B cell (primary cell): Measurements from ENCODE around the gene SAA4. TPM values are rescaled to one million over a fixed set of nuclear protein-coding genes. Genes with fewer than 3 reads are reported as not detected.

ENCODE experiments used
- ATAC-seq: fragments of 200-7000 bp; cut with Tn5 transposase; one replicate; pipeline ENCODE4 v1.10.0; 2021; ENCODE audit warnings: low read depth, mild to moderate bottlenecking, moderate number of reproducible peaks, moderate library complexity
- CTCF ChIA-PET: fragments of 350-600 bp; sonication (Branson Sonifier 250); formaldehyde crosslinking; loops from one replicate; lab custom pipeline; 2021; ENCODE audit warnings: antibody characterized with exemption, inconsistent platforms; lab: Charles Lee
- POLR2A ChIA-PET: fragments of 350-600 bp; sonication (Branson Sonifier 250); formaldehyde crosslinking; loops from one replicate; lab custom pipeline; 2021; ENCODE audit warnings: antibody characterized with exemption; lab: Charles Lee
- DNase-seq: peaks from one replicate; pipeline ENCODE4 v3.0.0; 2013
- H2AFZ ChIP-seq: 2 replicates; pipeline ENCODE4 v1.6.1; 2012; ENCODE audit warnings: mild to moderate bottlenecking, low read depth, low read length; ENCODE audit not compliant: insufficient read depth, poor library complexity, severe bottlenecking
- H3K27ac ChIP-seq, 2 donors: 1 replicate in 1 of 2; 2 replicates in 1 of 2; pipeline ENCODE4 v1.5.1; 2012 to 2013; ENCODE audit warnings: low read length in 2 of 2, mild to moderate bottlenecking in 2 of 2, moderate library complexity in 1 of 2
- H3K27me3 ChIP-seq, 4 experiments: fragments of 200-600 bp in 1 of 4; sonication (generic) in 1 of 4; replicated peaks in 1 of 4; 1 replicate in 2 of 4; 2 replicates in 2 of 4; pipeline versions ENCODE4 v1.6.1 to v1.7.0; 2013 to 2016; ENCODE audit warnings: low read length in 3 of 4, mild to moderate bottlenecking in 2 of 4, mixed read lengths in 1 of 4, moderate library complexity in 1 of 4; ENCODE audit not compliant: insufficient read depth in 4 of 4, control insufficient read depth in 3 of 4; ENCODE audit errors: control extremely low read depth in 1 of 4
- H3K36me3 ChIP-seq, 2 experiments: replicated peaks in 1 of 2; 1 replicate in 1 of 2; 2 replicates in 1 of 2; pipeline versions ENCODE4 v1.6.1 to v1.7.1; 2013; ENCODE audit warnings: low read length in 1 of 2; ENCODE audit not compliant: insufficient read depth in 2 of 2, control insufficient read depth in 1 of 2; ENCODE audit errors: control extremely low read depth in 1 of 2, extremely low read depth in 1 of 2
- H3K4me1 ChIP-seq, 2 donors: fragments of 200-600 bp in 1 of 2; sonication (generic) in 1 of 2; 1 replicate in 1 of 2; 2 replicates in 1 of 2; pipeline versions ENCODE4 v1.5.1 to v1.6.1; 2013 to 2017; ENCODE audit warnings: low read length in 2 of 2; ENCODE audit not compliant: control insufficient read depth in 2 of 2, insufficient read depth in 2 of 2
- H3K4me2 ChIP-seq: replicated peaks from 2 replicates; pipeline ENCODE3; 2012; ENCODE audit warnings: mild to moderate bottlenecking, low read depth, low read length; ENCODE audit not compliant: poor library complexity, severe bottlenecking
- H3K4me3 ChIP-seq, 5 experiments: fragments of 200-600 bp in 1 of 5; sonication (generic) in 1 of 5; 1 replicate in 3 of 5; 2 replicates in 2 of 5; pipeline versions ENCODE4 v1.5.1 to v1.7.0; 2011 to 2016; ENCODE audit warnings: low read length in 4 of 5, mild to moderate bottlenecking in 4 of 5, low read depth in 2 of 5, control low read depth in 1 of 5, moderate library complexity in 1 of 5; ENCODE audit not compliant: insufficient read depth in 1 of 5; ENCODE audit errors: control extremely low read depth in 1 of 5, extremely low read depth in 1 of 5
- H3K79me2 ChIP-seq: fragments of 200-600 bp; sonication (generic); one replicate; pipeline ENCODE4 v1.6.0; 2016; ENCODE audit warnings: low read length; ENCODE audit not compliant: control insufficient read depth, insufficient read depth
- H3K9ac ChIP-seq: fragments of 200-600 bp; sonication (generic); 2 replicates; pipeline ENCODE4 v1.6.1; 2017; ENCODE audit warnings: mild to moderate bottlenecking, low read length, moderate library complexity
- H3K9me3 ChIP-seq, 3 donors: one replicate each; pipeline versions ENCODE4 v1.6.1 to v1.7.1; 2013; ENCODE audit warnings: low read length in 2 of 3; ENCODE audit not compliant: control insufficient read depth in 2 of 3, insufficient read depth in 1 of 3; ENCODE audit errors: control extremely low read depth in 1 of 3
- H4K20me1 ChIP-seq: 2 replicates; pipeline ENCODE4 v1.6.0; 2012; ENCODE audit warnings: mild to moderate bottlenecking, low read length; ENCODE audit not compliant: insufficient read depth, control insufficient read depth, poor library complexity, severe bottlenecking
- H3K27ac Mint-ChIP-seq: one replicate; pipeline ENCODE4 v1.8.0; 2021; ENCODE audit warnings: mixed read lengths
- H3K27me3 Mint-ChIP-seq: one replicate; pipeline ENCODE4 v1.8.0; 2021; ENCODE audit warnings: mixed read lengths
- H3K4me1 Mint-ChIP-seq: one replicate; pipeline ENCODE4 v1.8.0; 2021; ENCODE audit warnings: mixed read lengths
- H3K4me3 Mint-ChIP-seq: one replicate; pipeline ENCODE4 v1.8.0; 2021; ENCODE audit warnings: mixed read lengths
- H3K9me3 Mint-ChIP-seq: one replicate; pipeline ENCODE4 v1.8.0; 2022; ENCODE audit warnings: mixed read lengths; ENCODE audit not compliant: insufficient read depth
- EZH2 ChIP-seq: IDR thresholded peaks from 2 replicates; pipeline ENCODE4 v1.6.1; 2012; ENCODE audit warnings: borderline replicate concordance, low read depth, mild to moderate bottlenecking, moderate library complexity, low read length; ENCODE audit not compliant: insufficient read depth, poor library complexity, severe bottlenecking
- WGBS: methylation state at CpG from one replicate; pipeline ENCODE4 v1.1.5; 2013; ENCODE audit warnings: missing lambda C conversion rate; ENCODE audit not compliant: insufficient coverage; 5-methylcytosine and 5-hydroxymethylcytosine counted together
- intact Hi-C: fragments of 100-400 bp; cut with micrococcal nuclease; formaldehyde crosslinking; loops from one replicate; pipeline ENCODE4 v1.10.0; 2022
- polyA plus RNA-seq: library from polyadenylated mRNA; depleted of rRNA; stranded (reverse); fragments of >200 nt; gene quantifications from 2 replicates; pipeline ENCODE4 v1.2.3, GENCODE V29; 2012
- total RNA-seq, 2 donors: library from RNA; stranded (reverse); fragments of 120-200 nt in 1 of 2; gene quantifications; 1 replicate in 1 of 2; 2 replicates in 1 of 2; pipeline versions ENCODE4 v1.2.3 to v1.2.4, GENCODE V29; 2013 to 2022
- TF ChIP-seq, protein P1 (sequence below): fragments of 200-600 bp; IDR thresholded peaks from one replicate; pipeline ENCODE4 v1.8.0; 2022; ENCODE audit warnings: antibody characterized with exemption, mild to moderate bottlenecking

SAA4 gene
- total and polyA plus RNA-seq, 2 donors (not counting 1 experiment from before 2014, with no cell fraction given): not detected

DNA sequence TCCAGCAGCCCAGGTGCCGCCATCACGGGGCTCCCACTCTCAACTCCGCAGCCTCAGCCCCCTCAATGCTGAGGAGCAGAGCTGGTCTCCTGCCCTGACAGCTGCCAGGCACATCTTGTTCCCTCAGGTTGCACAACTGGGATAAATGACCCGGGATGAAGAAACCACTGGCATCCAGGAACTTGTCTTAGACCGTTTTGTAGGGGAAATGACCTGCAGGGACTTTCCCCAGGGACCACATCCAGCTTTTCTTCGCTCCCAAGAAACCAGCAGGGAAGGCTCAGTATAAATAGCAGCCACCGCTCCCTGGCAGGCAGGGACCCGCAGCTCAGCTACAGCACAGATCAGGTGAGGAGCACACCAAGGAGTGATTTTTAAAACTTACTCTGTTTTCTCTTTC, 29.3 kb upstream of the SAA4 start, which contains the start of gene SAA1:
TSS of gene SAA1 (plus strand) at position 316 of the 400 bp plus-strand sequence. CDS start 624 bp downstream, outside the sequence.
- Histone ChIP-seq H2AFZ (no peak within 1 kb of the TSS), H3K79me2 (no peaks in the 10 kb centered on the region), H3K36me3 (no peaks in the 10 kb centered on the region), H3K4me3 (no peak within 1 kb of the TSS), H3K9ac (no peak within 1 kb of the TSS), H4K20me1 (no peaks in the 10 kb centered on the region), H3K4me2 (no peak within 1 kb of the TSS), H3K9me3 (no peaks in the 10 kb centered on the region), H3K27me3 (no peaks in the 10 kb centered on the region), H3K27ac (no peak within 1 kb of the TSS), H3K4me1 (no peaks in the 10 kb centered on the region)
- WGBS: 89% methylated on average over 4 of the region's 8 CpGs
- ATAC-seq (no peak), DNase-seq (no peak)
- Mint-ChIP-seq H3K9me3 (no peaks in the 10 kb centered on the region), H3K4me3 (no peak within 1 kb of the TSS), H3K4me1 (peaks cover 16% of the 10 kb centered on the region), H3K27me3 (no peaks in the 10 kb centered on the region), H3K27ac (peak within 1 kb of the TSS; percentile 32)
- no peak for TF ChIP-seq EZH2
- TF ChIP-seq, protein P1, sequence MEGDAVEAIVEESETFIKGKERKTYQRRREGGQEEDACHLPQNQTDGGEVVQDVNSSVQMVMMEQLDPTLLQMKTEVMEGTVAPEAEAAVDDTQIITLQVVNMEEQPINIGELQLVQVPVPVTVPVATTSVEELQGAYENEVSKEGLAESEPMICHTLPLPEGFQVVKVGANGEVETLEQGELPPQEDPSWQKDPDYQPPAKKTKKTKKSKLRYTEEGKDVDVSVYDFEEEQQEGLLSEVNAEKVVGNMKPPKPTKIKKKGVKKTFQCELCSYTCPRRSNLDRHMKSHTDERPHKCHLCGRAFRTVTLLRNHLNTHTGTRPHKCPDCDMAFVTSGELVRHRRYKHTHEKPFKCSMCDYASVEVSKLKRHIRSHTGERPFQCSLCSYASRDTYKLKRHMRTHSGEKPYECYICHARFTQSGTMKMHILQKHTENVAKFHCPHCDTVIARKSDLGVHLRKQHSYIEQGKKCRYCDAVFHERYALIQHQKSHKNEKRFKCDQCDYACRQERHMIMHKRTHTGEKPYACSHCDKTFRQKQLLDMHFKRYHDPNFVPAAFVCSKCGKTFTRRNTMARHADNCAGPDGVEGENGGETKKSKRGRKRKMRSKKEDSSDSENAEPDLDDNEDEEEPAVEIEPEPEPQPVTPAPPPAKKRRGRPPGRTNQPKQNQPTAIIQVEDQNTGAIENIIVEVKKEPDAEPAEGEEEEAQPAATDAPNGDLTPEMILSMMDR: no peak
- ChIA-PET POLR2A (no interaction called here), CTCF (no interaction called here)
- intact Hi-C loops: no loop called here

DNA sequence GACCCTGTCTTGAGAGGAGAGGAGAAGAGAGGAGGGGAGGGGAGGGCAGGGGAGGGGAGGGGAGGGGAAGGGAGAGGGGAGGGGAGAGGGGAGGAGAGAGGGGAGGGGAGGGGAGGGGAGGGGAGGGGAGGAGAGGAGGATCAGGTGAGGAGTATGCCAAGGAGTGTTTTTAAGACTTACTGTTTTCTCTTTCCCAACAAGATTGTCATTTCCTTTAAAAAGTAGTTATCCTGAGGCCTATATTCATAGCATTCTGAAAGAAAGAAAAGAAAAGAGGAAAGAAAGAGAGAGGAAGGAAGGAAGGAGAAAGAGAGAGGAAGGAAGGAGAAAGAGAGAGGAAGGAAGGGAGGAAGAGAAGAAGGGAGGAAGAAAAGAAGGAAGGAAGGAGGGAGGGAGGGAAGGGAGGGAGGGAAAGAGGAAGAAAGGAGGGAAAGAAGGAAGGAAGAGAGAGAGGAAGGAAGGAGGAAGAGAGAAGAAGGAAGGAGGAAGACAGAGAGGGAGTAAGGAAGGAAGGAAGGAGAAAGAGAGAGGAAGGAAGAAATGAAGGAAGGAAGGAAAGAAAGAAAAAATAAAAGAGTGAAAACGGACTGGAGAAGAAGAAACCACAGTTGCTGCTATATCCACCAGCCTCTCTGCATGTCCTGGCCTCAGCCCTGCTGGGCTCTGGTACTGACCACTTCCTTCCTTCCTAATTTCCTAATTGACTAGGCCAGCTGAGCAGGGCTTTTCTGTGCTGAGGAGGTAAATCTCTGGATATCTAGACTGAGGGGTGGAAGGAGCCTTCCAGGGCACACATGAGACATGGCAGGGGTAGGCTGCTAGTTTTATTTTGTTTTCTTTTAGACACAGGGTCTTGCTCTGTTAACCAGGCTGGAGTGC, 28.3 kb upstream of the SAA4 start:
- Histone ChIP-seq H3K4me3 (no peak overlapping the region), H3K36me3 (no peaks in the 10 kb centered on the region), H3K27ac (no peak overlapping the region), H2AFZ (no peak overlapping the region), H4K20me1 (no peaks in the 10 kb centered on the region), H3K79me2 (no peaks in the 10 kb centered on the region), H3K9me3 (no peaks in the 10 kb centered on the region), H3K9ac (no peak overlapping the region), H3K27me3 (no peaks in the 10 kb centered on the region), H3K4me2 (no peak overlapping the region), H3K4me1 (no peaks in the 10 kb centered on the region)
- Mint-ChIP-seq H3K4me3 (no peak overlapping the region), H3K27ac (peak overlapping the region; percentile 20), H3K27me3 (no peaks in the 10 kb centered on the region), H3K9me3 (no peaks in the 10 kb centered on the region), H3K4me1 (peaks cover 16% of the 10 kb centered on the region)
- no peak for DNase-seq
- no peak for ATAC-seq
- TF ChIP-seq EZH2: no peak
- TF ChIP-seq, protein P1: no peak
- CTCF ChIA-PET: no interaction called here
- intact Hi-C loops: no loop called here
- POLR2A ChIA-PET: no interaction called here
- WGBS: no CpG with 5 or more reads among the region's 1 CpG
